HTERT RPE-1 (cell line): ENCODE data around the gene NUP214.
"Not testable (repeated sequence)": the region's sequence is repeated elsewhere in the genome, so short reads cannot be mapped to it uniquely, and the experiment has no call there.

Source experiments
- in situ Hi-C: fragments of 300-500 bp; cut with MboI; formaldehyde crosslinking; loops from 4 replicates; pipeline ENCODE4 v1.14.3; 2020; ENCODE audit warnings: low sequenced_read_pairs

NUP214 gene

GRCh38 chr9:131257266-131258025 lies 132.1 kb downstream of the NUP214 start:
- in situ Hi-C loops = no loop called here

- in situ Hi-C loops = no loop called here
These were observed 132.8 kb downstream of the NUP214 start for GRCh38 chr9:131258186-131258585.

DNA sequence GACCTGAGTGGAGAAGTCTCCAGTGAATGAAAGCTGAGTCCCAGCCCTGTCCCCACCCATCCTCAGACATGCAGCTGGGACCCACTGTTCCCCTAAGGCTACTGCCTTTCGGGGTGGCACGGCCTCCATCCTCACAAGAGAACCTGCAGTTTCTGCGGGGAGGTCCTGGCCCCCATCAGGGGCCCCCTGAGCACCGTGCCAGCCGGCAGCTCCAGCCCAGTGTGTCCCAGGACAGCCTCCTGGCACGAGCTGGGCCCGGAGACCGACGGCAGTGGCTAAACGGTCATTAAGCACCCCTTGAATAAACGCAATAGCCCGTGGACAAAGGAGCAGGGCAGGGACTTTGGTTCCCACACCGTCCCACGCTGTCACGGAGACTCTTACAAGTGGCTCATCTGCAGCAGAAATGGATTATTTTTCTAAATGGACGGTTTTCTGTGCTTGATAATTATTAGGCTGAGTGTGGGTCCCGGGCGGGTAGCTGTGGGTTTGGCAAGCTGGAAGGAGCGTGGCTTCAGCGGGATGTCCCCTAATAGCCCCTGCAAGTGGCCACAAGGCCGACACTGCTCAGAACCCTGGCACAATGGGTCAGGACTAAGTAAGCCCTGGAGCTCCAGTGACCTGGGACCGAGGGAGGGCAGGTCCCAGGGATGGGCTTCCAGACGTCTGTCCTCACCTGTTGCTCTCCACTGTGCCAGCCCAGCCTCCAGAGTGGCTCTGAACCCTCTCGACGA lies 133.5 kb downstream of the NUP214 start:
- in situ Hi-C loops = no loop called here

DNA sequence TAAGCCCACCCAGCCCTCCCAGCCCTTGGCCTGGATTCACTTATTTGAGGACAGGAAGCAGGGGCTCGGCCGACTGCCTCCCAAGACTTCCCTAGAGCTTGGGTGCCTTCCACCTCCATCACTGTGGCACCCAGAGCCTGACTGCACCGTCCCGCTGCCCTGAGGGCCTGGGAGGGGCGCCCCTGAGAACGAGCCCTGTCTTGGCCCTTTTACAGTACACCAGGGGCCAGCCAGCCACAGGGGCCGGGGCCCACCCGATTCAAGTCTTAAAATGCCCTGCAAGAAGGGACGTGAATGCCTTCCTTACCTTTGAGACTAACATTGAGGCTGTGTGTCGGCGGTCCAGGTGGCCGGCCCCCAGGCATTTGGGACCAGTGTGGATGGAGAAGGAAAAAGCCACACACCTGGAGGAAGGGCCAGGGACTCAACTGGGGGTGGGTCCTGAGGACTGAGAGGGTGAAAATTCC lies 134.1 kb downstream of the NUP214 start:
- in situ Hi-C loops = no loop called here

DNA sequence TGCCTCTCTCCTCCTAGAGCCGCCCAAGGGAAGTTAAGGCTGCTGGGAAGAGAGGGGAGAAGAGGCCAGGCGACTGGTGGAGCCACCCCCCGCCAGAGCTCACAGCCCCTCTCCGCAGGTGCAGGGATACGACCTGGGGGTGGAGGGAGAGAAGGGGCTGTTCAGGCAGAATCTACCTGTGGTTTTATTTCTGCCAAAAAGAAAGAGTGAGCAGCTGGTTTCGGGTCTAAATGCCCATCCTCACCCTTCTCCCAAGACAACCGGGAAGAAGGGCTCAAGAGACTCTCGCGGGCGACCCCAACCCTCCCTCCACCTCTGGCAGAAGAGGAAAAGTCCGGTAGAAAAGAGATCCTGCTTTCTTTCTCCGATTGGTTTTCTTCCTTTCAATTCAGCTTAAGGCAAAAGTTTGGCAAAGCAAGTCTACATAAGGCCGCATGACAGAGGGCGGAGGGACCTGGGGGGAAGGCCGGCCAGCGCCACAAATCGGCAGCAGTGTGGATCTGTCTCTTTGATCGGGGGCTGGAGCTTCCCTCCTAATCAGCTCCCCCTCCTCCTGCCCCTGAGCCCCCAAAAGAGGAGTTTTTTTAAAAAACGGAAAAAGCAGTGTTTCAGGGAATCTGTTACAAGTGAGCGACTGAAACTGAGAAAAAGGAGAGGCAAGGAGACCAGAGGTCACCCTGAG lies 134.7 kb downstream of the NUP214 start:
- in situ Hi-C loops = no loop called here

DNA sequence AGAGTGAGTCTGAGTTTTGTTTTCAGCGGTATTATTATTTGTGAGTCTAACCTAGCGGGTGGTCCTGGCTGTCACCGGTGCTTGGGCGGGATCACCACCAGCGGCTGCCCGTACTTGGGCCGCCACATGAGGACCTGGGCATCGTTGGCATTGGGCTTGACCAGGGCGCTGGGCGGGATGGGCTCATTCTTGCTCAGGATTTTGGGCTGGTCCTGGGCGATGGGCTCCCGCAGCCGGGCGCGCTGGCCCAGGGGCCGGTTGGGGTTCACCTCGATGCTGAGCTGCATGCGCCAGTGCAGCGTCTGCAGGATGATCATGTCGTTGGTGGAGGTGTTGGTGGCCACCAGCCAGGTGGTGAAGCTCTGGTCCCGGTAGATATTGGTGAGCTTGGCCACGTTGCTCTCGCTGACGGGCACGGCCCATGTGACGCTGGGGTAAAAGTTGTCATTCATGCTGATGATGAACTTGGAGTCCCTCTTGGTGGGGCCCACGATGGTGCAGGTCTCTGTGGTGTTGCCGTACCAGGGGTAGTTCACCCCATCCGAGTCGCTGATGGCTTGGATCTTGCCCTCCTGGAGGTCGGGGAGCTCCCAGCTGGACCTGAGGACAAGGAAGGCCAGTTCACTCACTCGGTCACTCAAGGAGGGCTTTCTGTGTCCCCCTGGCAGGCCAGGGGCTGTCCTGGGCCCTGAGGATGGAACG lies 135.5 kb downstream of the NUP214 start:
- in situ Hi-C loops = no loop called here

DNA sequence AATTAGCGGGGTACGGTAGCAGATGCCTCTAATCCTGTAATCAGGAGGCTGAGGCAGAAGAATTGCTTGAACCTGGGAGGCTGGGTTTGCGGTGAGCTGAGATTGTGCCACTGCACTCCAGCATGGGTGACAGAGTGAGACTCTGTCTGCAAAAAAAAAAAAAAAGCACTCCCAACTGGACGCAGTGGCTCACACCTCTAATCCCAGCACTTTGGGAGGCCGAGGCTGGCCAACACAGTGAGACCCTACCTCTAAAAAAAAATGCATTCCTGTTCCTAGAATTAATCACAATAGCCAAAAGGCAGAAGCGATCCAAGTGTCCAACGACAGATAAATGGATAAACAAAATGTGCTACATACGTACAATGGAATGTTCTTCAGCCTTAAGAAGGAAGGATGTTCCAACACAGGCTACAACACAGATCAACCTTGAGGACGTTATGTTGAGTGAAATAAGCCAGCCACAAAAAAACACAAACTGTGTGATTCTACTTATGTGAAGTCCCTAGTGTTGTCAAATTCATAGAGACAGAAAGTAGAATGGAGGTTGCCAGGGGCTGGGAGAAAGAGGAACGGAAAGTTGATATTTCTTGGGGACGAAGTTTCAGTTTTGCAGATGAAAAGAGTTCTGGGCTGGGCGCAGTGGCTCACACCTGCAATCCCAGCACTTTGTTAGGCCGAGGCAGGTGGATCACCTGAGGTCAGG lies 137.1 kb downstream of the NUP214 start:
- in situ Hi-C loops = no loop called here

DNA sequence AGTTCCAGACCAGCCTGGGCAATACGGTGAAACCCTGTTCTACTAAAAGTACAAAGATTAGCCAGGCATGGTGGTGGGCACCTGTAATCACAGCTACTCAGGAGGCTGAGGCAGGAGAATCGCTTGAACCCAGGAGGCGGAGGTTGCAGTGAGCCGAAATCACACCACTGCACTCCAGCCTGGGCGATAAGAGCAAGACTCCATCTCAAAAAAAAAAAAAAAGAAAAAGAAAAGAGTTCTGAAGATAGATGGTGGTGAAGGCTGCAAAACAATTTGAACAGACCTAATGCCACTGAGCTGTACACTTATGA lies 137.6 kb downstream of the NUP214 start:
- in situ Hi-C loops = not testable (repeated sequence)

DNA sequence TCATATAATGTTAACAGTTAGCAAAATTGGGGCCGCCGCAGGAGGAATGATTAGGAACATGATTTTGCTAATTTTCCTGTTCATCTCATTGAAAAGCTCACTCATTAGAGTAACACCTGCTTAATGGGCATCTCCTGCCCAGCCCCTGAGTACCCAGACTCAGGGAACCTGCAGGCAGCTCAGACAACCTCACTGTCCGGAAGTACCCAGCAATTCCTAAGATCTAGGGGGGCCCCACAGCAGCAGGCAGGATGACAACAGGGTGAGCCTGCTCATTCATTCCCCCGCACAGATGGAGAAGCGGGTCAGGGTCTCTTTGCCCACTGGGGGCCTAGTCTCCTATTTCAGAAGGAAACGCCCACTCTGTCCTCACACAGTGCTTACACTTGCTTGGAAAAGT lies 138.3 kb downstream of the NUP214 start:
- in situ Hi-C loops = no loop called here

- in situ Hi-C loops = no loop called here
These were observed 138.8 kb downstream of the NUP214 start for GRCh38 chr9:131264231-131264630.

DNA sequence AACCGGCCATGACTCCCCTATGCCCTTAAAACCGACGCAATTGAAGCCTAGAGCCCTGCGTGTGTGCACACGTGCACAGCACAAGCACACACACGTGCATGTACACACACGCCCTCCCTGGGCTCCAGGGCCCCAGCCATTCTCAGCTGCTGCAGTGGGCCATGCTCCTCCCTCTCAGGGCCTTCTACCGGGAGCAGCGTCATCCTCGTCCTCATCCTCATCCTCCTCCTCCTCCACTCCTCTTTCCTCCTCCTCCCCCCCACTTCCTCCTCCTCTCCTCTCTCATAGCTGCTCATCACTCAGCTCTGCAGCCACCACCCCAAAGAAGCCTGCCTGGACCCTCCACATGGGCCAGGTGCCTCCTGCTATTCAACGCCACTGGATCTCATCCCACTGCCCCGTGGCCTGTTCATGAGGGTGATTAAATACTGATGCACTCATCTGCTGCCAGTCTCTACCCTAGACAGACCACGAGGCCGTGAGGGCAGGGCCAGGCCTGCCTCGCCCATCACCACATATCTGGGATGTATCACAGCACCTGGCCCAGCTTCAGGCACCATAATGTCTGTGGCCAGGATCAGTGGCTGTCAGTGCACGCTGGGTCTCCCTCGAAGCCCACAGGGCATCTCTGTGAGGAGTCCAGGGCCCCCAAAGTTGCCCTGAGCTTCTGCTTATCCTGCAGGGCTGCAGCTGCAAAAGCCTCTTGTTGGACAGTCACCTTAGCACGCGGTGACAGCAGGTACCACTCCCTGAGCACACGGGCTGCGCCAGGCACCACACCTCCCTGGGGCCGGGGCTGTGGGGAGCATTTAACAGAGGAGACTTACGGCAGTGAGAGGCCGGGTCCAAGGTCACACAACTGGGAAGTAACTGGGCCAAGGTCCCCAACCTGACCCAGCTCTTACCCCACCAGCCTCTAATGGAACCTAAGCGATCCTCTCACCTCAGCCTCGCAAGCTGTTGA lies 141.2 kb downstream of the NUP214 start:
- in situ Hi-C loops = no loop called here

- in situ Hi-C loops = no loop called here
These were observed 145.0 kb downstream of the NUP214 start for GRCh38 chr9:131270171-131271015.

- in situ Hi-C loops = not testable (repeated sequence)
These were observed 145.6 kb downstream of the NUP214 start for GRCh38 chr9:131271016-131271273.

DNA sequence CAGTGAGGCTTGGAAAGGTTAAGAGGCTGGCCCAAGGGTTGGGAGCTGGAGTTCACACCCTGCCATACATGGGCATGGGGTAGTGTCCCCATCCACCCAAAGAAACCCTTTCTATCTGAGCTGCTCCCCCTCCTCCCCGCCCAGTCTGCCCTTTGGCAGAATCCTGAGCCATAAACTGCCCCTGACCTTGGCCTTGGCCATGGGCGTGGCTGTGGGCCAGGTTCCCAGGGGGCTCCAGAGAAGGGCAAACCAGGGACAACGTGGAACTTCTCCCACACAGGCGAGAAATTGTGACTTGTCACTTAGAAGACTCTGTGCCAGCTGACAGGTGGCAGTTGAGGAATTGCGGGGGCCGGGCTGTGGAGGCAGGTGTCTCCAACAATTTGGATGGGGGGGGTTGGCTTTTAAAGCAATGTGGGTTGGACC lies 146.1 kb downstream of the NUP214 start:
- in situ Hi-C loops = no loop called here

DNA sequence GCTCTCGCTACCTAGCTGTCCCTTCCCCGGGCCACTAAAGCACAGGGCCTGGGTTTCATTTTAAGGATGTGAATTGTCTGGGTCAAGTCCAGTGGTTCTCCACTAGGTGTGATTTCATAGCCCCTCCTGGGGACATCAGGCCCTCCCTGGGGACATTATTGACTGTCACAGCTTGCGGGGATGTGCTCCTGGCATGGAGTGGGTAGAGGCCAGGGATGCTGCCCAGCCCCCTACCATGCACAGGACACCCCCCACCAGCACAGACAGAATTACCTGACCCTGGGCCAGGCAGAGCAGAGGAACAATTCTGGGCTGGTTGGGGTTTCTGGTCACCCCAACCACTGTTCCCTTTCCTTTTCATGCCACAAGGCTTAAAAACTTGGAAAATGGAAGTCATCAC lies 146.8 kb downstream of the NUP214 start:
- in situ Hi-C loops = no loop called here

DNA sequence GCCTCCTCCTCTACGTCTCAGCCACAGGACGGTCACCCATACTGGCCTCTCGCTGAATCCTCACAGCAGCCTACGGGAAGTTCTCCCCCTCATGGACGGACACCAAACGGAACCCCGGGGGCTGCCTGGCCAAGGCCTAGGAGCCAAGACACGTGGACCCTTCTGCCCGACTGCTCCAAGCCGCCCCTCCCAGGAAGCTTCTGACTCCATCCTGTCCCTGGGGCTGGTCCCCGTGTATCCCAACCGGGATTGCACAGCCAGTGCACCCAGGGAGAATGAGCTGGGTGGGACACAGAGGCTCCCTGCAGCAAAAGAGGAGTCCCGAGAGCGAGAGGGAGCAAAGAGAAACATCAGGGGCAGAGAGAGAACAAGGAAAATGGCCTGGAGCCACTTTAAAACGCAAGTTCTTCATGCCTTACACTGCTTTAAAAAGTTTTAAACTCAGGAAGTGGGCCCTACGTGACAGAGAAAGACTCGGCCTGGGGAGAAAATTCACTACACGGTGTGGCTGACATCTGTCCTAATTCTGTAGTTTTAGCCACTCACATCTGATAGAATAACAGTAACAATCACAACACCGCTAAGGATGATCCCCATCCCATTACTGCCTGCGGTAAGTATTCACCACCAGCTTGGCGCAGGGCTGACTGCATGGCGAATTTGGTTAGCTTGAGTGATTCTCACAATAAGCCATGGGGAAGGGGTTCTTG lies 147.9 kb downstream of the NUP214 start:
- in situ Hi-C loops = no loop called here

- in situ Hi-C loops = no loop called here
These were observed 148.7 kb downstream of the NUP214 start for GRCh38 chr9:131273856-131274673.
